Measurements from ENCODE around the gene HPS4.

The HPS4 gene

DNA sequence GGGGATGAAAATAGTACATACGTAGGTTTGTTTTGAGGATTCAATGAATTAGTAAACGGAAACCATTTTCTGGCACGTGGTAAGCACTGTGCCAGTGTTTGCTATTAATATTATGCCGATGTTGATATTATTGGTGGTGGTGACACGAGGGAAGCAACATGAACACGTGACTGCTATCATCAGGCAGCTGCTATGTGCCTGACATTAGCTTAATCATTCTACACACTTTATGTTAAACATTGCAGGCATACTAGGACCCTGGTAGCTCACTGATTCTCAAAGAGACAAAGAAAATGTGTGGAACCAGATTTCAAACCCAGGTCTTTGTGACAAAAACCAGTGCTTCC is 750 bp upstream of the HPS4 start:
- Mint-ChIP-seq H3K27ac (peak overlapping the region; percentile 96), H3K4me1 (peaks cover 61% of the 10 kb centered on the region), H3K36me3 (ENCODE audit: low read depth) (peaks cover 31% of the 10 kb centered on the region), H3K4me3 (peak overlapping the region; percentile 96), H3K27me3 (no peaks in the 10 kb centered on the region), H3K9me3 (no peaks in the 10 kb centered on the region)
- no peak for DNase-seq
- no peak for ATAC-seq

DNA sequence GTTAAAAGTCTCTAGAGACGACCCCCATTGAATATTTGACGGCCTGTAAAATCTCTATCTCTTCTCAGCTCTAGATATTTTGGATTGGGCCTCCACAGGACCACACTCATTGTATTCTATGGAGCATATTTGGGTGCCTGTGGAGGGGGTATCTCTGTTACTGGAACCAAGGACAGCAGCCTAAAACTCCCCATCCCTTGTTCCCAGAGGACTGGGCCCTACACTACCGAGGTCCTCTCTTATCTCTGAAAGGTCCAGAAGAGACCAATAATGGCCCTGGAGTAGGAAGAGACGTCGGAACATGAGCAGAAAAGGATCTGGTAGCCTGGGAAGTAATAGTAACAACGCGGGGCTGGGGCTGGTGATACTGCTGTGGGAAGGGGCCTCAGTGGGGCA is 542 bp downstream of the HPS4 start:
- H3K27me3 Mint-ChIP-seq = no peaks in the 10 kb centered on the region
- peaks cover 69% of the 10 kb centered on the region for H3K4me1 Mint-ChIP-seq
- no peaks in the 10 kb centered on the region for H3K9me3 Mint-ChIP-seq
- H3K36me3 Mint-ChIP-seq (ENCODE audit: low read depth) = peaks cover 23% of the 10 kb centered on the region
- peak overlapping the region; percentile 96 for H3K4me3 Mint-ChIP-seq
- ATAC-seq (no peak), DNase-seq (no peak)
- H3K27ac Mint-ChIP-seq = peak overlapping the region; percentile 96

- H3K4me3 Mint-ChIP-seq = peak overlapping the region; percentile 96
- no peaks in the 10 kb centered on the region for H3K27me3 Mint-ChIP-seq
- H3K36me3 Mint-ChIP-seq (ENCODE audit: low read depth) = peaks cover 28% of the 10 kb centered on the region
- no peak for DNase-seq
- no peak for ATAC-seq
- peak overlapping the region; percentile 96 for H3K27ac Mint-ChIP-seq
- H3K9me3 Mint-ChIP-seq = no peaks in the 10 kb centered on the region
- H3K4me1 Mint-ChIP-seq = peaks cover 77% of the 10 kb centered on the region
Measured at GRCh38 chr22:26482161-26482560, 1.4 kb downstream of the HPS4 start.

GRCh38 chr22:26481694-26482093 is 1.9 kb downstream of the HPS4 start:
- Mint-ChIP-seq H3K4me1 (peaks cover 79% of the 10 kb centered on the region), H3K4me3 (peak overlapping the region; percentile 96), H3K27me3 (no peaks in the 10 kb centered on the region), H3K27ac (peak overlapping the region; percentile 96), H3K36me3 (ENCODE audit: low read depth) (peaks cover 29% of the 10 kb centered on the region), H3K9me3 (no peaks in the 10 kb centered on the region)
- no peak for DNase-seq
- ATAC-seq = no peak

DNA sequence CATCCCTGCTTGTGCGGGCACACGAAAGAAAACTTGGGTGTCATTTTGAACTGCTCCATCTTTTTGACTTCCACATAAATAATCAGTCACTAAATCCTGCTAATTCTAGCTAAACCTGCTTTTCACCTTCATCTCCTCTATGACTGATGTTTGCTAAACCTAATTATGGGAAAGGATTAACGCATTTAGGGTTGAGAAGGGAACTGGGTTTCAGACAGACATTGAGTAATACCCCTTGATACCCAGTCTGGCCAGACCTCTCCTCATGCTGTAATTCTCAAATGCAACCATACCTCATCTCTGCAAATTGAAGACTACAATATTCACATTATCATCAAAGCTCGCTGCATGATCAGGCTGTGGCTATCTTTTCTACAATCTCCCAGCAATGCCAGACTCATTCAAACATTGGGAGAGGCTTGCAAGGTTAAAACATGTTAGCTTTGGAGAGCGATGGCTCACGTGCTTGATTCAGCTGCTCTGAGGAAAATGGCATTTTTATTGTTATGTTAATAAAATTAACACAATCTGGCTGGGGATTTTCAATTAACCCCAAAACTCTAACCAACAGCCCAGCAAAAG is 2.4 kb downstream of the HPS4 start:
- H3K27me3 Mint-ChIP-seq = no peaks in the 10 kb centered on the region
- peaks cover 30% of the 10 kb centered on the region for H3K36me3 Mint-ChIP-seq (ENCODE audit: low read depth)
- ATAC-seq (no peak), DNase-seq (no peak)
- peak overlapping the region; percentile 96 for H3K27ac Mint-ChIP-seq
- peaks cover 79% of the 10 kb centered on the region for H3K4me1 Mint-ChIP-seq
- H3K9me3 Mint-ChIP-seq = no peaks in the 10 kb centered on the region
- peak overlapping the region; percentile 96 for H3K4me3 Mint-ChIP-seq

DNA sequence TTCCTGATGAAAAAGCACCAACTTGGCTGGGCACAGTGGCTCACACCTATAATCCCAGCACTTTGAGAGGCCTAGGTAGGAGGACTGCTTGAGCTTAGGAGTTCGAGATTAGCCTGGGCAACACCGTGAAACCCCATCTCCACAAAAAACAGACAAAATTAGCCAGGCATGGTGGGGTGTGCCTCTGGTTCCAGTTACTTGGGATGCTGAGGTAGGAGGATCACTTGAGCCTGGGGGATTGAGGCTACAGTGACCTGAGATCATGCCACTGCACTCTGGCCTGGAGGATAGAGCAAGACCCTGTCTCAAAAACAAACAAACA is 3.0 kb downstream of the HPS4 start:
- peaks cover 30% of the 10 kb centered on the region for H3K36me3 Mint-ChIP-seq (ENCODE audit: low read depth)
- peak overlapping the region; percentile 78 for H3K27ac Mint-ChIP-seq
- H3K9me3 Mint-ChIP-seq = no peaks in the 10 kb centered on the region
- ATAC-seq = no peak
- H3K4me1 Mint-ChIP-seq = peaks cover 73% of the 10 kb centered on the region
- no peaks in the 10 kb centered on the region for H3K27me3 Mint-ChIP-seq
- H3K4me3 Mint-ChIP-seq = peak overlapping the region; percentile 96
- no peak for DNase-seq

GRCh38 chr22:26479792-26480610 is 3.6 kb downstream of the HPS4 start:
- Mint-ChIP-seq H3K9me3 (no peaks in the 10 kb centered on the region), H3K27me3 (no peaks in the 10 kb centered on the region), H3K4me3 (peak overlapping the region; percentile 96), H3K36me3 (ENCODE audit: low read depth) (peaks cover 31% of the 10 kb centered on the region), H3K27ac (peak overlapping the region; percentile 82), H3K4me1 (peaks cover 68% of the 10 kb centered on the region)
- no peak for ATAC-seq
- no peak for DNase-seq

DNA sequence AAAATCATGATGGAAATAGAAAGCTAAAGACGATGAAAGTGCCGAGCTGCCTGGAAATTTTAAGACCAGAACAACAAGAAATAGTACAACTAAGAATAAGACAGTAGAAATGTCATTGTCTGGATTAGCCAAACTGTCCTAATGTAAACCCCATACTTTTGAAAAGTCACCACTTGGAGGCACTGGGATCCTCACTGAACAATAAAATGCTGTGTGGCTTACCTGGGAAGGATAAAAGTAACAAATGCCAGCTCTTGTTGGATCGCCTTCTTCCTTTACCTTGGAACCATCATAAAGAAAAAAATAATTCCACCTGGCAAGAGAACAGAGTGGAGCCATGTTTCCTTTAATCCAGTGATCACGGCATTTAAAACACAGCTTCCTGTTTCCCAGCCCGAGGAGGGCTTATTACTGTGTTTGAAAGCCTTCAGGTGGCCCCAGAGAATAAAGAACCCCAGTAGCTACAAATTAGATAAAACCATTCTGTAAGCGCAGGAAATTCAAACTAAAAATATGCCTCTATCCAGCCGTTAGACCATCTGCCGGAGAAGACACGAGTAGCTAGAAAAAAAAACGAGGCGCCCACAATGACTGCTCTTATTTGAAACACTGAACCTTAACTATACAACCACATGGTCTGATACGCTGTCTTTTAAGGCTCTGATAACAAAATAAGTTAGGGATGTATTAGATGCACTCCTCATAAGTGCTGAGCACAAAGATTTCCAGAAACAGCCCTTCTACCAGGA is 4.4 kb downstream of the HPS4 start:
- ATAC-seq = no peak
- Mint-ChIP-seq H3K9me3 (no peaks in the 10 kb centered on the region), H3K27ac (peak overlapping the region; percentile 82), H3K36me3 (ENCODE audit: low read depth) (peaks cover 39% of the 10 kb centered on the region), H3K4me1 (peaks cover 67% of the 10 kb centered on the region), H3K4me3 (peak overlapping the region; percentile 96), H3K27me3 (no peaks in the 10 kb centered on the region)
- DNase-seq = no peak

DNA sequence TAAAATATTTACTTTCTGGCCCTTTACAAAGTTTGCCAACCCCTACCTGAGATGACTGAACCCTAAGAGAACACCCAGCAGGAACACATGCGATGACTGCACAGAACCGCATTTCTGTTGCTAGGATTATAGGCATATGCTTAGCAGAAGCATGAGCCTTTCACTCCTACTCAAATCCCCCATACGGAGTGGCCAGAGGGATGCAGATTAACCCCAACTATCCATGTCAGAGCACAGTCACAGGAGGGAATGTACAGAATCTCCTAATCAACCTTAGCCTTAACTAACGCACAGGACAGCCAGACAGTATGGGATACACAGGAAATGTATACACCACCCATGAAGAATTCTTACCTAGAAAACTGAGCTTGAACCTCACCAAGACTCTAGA is 6.2 kb downstream of the HPS4 start:
- DNase-seq = no peak
- no peak overlapping the region for H3K4me3 Mint-ChIP-seq
- H3K4me1 Mint-ChIP-seq = peaks cover 56% of the 10 kb centered on the region
- no peaks in the 10 kb centered on the region for H3K9me3 Mint-ChIP-seq
- no peak overlapping the region for H3K27ac Mint-ChIP-seq
- no peak for ATAC-seq
- H3K36me3 Mint-ChIP-seq (ENCODE audit: low read depth) = peaks cover 51% of the 10 kb centered on the region
- no peaks in the 10 kb centered on the region for H3K27me3 Mint-ChIP-seq

DNA sequence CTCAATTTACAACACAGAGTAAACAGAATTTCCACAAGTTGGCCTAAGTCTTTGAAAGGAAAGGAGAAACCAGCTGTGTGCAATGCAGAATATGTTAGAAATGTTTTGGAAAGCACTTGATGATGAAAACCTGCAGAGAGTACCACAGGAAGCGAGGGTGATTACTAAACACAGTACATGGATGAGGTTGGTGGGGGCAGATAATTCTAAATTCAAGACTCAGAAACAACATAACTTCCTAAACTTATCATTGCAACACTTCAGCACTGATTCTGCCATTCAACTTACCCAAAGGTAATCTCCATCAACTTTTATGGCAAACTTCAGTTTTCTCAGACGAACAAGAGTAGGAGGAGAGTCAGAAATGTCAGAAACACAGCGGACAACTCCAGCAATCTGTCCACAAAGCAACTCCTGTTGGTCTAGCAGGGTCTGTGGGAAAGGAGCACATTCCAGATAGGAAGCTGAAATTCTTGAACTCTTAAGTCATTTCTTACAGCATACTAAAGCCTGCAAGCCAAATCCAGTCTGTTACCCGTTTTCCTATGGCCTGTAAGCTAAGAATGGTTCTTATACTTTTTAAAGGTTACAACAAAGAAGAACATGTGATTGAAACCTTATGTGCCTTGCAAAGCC is 6.8 kb downstream of the HPS4 start:
- ATAC-seq = no peak
- H3K9me3 Mint-ChIP-seq = no peaks in the 10 kb centered on the region
- H3K27me3 Mint-ChIP-seq = no peaks in the 10 kb centered on the region
- H3K4me3 Mint-ChIP-seq = no peak overlapping the region
- H3K4me1 Mint-ChIP-seq = peaks cover 51% of the 10 kb centered on the region
- no peak for DNase-seq
- peaks cover 54% of the 10 kb centered on the region for H3K36me3 Mint-ChIP-seq (ENCODE audit: low read depth)
- no peak overlapping the region for H3K27ac Mint-ChIP-seq

GRCh38 chr22:26474682-26475081 is 8.9 kb downstream of the HPS4 start:
- peaks cover 53% of the 10 kb centered on the region for H3K36me3 Mint-ChIP-seq (ENCODE audit: low read depth)

DNA sequence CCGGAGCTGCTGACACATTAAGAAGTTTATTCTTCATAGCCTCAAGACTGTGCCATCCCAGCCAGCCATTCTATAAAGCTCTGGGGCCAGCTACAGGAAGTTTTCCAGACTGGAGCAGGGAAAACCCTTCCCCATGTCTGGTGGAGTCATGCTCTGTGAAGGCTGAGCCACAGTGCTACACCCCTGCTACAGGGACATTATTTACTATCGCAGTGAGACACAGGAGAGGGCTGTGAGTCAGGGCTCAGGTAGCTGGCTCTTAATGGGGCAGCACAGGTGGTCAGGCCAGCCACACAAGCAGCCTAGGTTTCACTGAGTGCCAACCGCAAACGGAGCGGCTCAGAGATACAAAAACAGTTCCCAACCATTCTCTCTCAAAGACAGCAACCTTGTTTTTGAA is 12.1 kb downstream of the HPS4 start:
- Mint-ChIP-seq H3K9me3 (no peaks in the 10 kb centered on the region), H3K4me3 (no peak overlapping the region), H3K4me1 (peaks cover 7% of the 10 kb centered on the region), H3K36me3 (ENCODE audit: low read depth) (peaks cover 54% of the 10 kb centered on the region), H3K27me3 (no peaks in the 10 kb centered on the region), H3K27ac (no peak overlapping the region)
- DNase-seq (no peak), ATAC-seq (no peak)

More at GRCh38 chr22:26474682-26475081, 8.9 kb downstream of the HPS4 start:
- Mint-ChIP-seq H3K27me3 (no peaks in the 10 kb centered on the region), H3K27ac (no peak overlapping the region), H3K4me1 (peaks cover 30% of the 10 kb centered on the region), H3K4me3 (no peak overlapping the region), H3K9me3 (no peaks in the 10 kb centered on the region)
- DNase-seq (no peak), ATAC-seq (no peak)

DNA sequence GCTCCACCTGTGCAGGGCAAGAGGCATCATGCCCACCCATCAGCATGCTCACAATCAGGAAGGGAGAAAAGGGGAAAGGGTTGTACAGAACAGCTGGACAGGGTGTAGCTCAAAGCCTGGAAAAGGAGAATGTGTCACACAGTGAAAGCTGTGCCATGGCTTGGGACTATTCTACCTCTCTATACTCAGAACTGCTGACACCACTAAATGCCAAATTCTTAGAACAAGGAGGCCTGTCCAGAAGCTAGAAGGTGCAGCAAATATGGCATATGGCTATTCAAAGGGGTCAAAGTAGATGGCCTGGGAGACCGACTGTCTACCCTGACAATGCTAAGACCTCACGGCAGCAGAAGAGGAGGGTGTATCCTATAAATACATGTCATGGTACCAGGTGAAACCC is 12.8 kb downstream of the HPS4 start:
- Mint-ChIP-seq H3K27me3 (no peaks in the 10 kb centered on the region), H3K36me3 (ENCODE audit: low read depth) (peaks cover 55% of the 10 kb centered on the region), H3K27ac (no peak overlapping the region), H3K4me1 (peaks cover 7% of the 10 kb centered on the region), H3K4me3 (no peak overlapping the region), H3K9me3 (no peaks in the 10 kb centered on the region)
- no peak for ATAC-seq
- no peak for DNase-seq

DNA sequence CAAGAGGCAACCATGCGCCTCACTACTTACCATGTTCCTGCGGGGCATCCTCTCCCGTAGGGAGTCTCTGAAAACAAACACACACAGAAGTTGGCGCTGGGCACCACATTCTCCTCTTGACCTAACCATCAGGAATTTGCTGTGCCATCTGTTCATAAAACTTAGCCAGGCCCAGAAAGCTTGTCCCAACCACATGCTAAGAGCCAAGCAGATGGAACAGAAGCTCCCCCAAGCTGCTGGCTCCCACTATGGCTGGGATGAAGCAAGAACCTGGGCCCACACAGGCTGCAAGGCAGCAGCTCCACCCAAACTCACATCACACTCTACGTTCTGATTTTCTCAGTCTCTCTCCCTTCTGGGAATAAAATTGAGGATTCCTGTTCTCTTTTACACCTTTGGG is 17.4 kb downstream of the HPS4 start:
- no peaks in the 10 kb centered on the region for H3K27me3 Mint-ChIP-seq
- H3K9me3 Mint-ChIP-seq = no peaks in the 10 kb centered on the region
- H3K27ac Mint-ChIP-seq = no peak overlapping the region
- no peak for DNase-seq
- H3K4me3 Mint-ChIP-seq = no peak overlapping the region
- no peaks in the 10 kb centered on the region for H3K4me1 Mint-ChIP-seq
- peaks cover 40% of the 10 kb centered on the region for H3K36me3 Mint-ChIP-seq (ENCODE audit: low read depth)
- no peak for ATAC-seq

DNA sequence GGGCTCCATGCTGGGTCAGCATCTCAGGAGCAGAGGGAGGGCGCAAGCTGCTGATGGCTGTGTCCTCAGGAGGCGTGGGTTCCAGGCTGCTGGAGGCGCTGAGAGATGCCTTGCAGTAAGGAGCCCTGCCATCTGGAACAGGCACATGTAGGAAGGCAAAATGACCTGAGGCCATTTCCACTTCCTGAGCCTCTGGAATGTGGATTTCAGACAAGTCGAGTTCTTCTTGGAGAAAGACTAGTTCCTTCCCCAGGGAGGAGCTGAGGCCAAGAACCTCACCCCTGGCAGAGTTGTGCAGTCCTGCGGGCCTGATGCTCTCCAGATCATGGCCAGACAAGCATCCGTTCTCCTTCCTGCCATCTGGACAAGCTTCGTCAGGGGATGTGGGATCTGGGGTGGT is 19.3 kb downstream of the HPS4 start:
- DNase-seq (no peak), ATAC-seq (no peak)
- no peak overlapping the region for H3K27ac Mint-ChIP-seq
- no peaks in the 10 kb centered on the region for H3K27me3 Mint-ChIP-seq
- peaks cover 2% of the 10 kb centered on the region for H3K4me1 Mint-ChIP-seq
- no peak overlapping the region for H3K4me3 Mint-ChIP-seq
- H3K9me3 Mint-ChIP-seq = no peaks in the 10 kb centered on the region
- H3K36me3 Mint-ChIP-seq (ENCODE audit: low read depth) = peaks cover 37% of the 10 kb centered on the region

All from activated naive CD8-positive, alpha-beta T cell treated with anti-CD3 and anti-CD28 coated beads, Interleukin-2, amount 50 U/mL, for 24 hours (primary cell).